GM21619 (cell line): ENCODE measurements around the gene DHRS11.

Experiments used
- ATAC-seq: cut with Tn5 transposase; IDR thresholded peaks from one replicate; pipeline ENCODE4 v1.9.1; 2021; ENCODE audit not compliant: unreplicated experiment

DHRS11 gene

DNA sequence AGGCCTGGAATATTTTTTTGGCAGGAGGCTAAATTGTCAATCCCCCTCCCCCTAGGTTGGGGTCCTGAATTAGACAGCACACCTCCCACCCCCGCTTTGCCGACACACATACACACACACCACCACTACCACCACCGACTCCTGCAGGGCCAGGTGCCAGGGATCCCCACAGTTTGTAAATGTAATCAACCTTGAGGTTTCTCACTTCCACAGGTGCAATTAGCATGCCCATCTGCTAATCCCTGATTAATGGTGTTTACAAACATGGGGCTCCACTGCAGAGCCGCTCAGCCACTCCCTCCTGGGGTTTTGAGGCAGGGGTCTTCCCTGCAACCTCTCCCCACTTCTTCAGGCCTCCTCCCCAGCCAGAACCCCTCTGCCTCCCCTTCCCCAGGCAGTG is 21.5 kb downstream of the DHRS11 start:
- ATAC-seq: no peak

DNA sequence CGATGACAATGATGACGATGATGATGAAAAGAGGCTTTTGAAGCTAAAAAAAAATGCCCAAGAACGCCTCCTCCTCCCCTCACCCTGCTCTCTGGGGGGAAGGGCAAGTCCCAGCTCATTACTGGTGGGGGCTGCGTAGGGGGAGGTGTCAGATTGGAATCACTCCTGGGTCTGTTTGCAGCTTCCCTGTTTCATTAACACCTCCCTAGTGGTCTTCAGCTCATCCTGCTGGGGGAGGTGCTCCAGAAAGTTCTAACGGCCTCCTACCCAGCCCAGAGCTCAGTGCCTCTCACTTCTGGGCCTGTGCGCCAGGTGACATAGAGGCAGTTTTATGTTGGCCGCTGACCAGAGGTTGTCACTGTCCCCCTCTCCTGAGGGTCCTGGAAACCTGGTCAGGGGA is 22.4 kb downstream of the DHRS11 start:
- no peak for ATAC-seq

GRCh38 chr17:36614933-36615332 is 23.3 kb downstream of the DHRS11 start:
- no peak for ATAC-seq

DNA sequence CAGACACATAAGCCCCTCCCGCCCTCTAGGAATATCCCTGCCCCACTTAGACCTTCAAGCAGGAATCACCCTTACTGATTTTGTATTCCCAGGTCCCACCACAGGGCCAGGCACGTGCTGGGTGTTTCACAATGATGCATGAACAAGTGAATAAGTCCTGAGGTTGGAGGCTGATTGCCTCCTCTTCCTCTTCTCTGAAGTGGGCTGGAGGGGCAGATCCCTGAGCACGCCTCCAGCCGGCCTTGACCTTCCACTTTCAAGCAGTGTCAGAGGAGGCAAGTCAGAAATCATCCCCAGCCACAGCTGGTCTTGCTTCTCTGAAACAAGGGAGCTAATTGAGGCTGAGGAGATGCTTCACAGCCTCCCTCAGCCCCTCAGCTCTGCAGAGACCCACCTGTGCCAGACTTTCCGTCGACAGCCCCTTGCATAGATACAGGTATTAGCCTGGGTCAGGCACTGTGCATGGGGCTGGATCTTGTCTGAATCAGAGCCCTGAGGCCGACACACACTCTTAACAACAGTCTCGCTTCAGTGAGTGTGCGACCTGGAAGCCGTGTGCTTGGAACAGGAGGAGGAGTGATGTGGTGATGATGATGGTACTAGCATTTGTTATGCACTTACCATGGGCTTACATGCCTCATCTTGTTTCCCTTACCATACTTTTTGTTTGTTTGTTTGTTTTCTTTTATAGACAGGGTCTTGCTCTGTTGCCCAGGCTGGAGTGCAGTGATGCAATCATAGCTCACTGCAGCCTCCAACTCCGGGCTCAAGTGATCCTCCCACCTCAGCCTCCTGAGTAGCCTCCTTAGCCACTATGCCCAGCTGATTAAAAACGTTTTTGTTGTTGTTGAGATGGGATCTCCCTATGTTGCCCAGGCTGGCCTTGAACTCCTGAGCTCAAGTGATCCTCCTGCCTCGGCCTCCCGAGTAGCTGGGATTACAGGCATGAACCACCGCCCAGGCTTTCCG is 24.7 kb downstream of the DHRS11 start:
- ATAC-seq: no peak

GRCh38 chr17:36617773-36618172 is 26.1 kb downstream of the DHRS11 start:
- no peak for ATAC-seq

GRCh38 chr17:36623281-36623680 is 31.6 kb downstream of the DHRS11 start:
- ATAC-seq: no peak

DNA sequence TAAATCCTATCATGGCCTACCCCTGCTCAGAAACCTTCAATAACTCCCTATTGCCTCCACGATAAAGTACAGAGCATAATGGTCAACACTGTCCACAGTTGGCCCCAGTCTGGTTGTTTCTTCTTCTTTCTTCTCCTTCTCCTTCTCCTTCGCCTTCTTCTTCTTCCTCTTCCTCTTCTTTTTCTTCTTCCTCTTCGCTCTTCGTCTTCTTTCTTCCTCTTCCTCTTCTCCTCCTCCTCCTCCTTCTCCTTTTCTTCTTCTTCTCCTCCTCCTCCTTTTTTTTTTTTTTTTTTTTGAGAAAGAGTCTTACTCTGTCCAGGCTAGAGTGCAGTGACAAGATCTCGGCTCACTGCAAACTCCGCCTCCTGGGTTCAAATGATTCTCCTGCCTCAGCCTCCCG is 33.5 kb downstream of the DHRS11 start:
- no peak for ATAC-seq

GRCh38 chr17:36627101-36627500 is 35.4 kb downstream of the DHRS11 start:
- no peak for ATAC-seq

DNA sequence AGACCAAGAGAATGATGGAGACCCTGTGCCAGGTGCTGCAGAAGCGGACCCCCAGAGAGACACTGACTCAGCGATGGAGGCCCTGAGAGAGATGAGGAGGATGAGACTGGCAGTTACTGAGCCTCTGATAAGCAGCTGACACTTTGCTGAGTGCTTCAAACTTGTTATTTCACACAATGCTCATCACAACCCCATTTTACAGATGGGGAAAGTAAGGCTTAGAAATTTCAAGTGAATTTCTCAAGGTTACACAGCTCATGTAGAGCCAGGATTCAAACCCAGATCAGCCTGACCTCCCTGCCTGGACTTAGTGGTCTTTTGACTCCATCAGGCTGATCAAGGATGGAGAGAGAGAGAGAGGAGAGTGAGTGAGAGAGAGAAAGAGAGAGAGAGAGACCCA is 36.9 kb downstream of the DHRS11 start:
- no peak for ATAC-seq

GRCh38 chr17:36629252-36629847 is 37.7 kb downstream of the DHRS11 start:
- no peak for ATAC-seq

GRCh38 chr17:36629970-36630502 is 38.4 kb downstream of the DHRS11 start:
- ATAC-seq: no peak

DNA sequence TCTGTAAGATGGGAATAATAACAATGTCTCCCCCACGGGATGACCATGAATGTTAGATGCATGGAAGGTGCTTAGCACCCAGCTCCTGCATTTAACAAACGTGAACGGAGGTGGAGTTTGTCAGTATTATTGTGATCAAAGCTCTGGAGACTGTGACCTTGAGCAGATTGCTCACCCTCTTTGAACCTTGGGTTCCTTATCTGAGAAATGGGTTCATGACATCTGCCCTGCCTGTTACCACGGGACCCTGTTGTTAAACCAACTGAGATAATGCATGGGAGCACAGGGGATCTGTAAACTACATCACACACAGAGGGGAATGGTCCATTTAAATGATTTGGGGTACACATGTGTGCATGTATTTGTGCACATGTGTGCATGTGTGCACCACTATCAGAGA is 39.3 kb downstream of the DHRS11 start:
- no peak for ATAC-seq

- ATAC-seq: no peak
These were observed 41.5 kb downstream of the DHRS11 start for GRCh38 chr17:36632916-36633771.

- no peak for ATAC-seq
These were observed 48.7 kb downstream of the DHRS11 start for GRCh38 chr17:36640346-36640745.

DNA sequence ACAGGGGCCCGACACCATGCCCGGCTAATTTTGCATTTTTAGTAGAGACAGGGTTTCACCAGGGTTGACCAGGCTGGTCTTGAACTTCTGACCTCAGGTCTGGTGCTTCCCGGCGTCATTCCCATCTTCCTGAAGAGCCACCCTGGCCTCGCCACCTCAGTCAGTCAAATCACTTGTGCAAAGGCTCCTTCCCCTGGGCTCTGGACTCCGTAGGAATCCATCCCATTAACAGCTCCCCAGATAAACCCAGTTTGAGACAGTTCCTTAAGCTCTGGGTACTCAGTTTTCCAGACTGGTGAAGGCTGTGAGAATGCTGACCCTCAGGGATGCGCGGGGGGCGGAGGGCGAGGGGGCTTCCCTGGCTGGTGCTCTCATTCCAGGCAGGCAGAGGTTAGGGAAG is 49.2 kb downstream of the DHRS11 start:
- ATAC-seq: no peak

- ATAC-seq: no peak
These were observed 49.7 kb downstream of the DHRS11 start for GRCh38 chr17:36641331-36641876.

- ATAC-seq: no peak
These were observed 50.5 kb downstream of the DHRS11 start for GRCh38 chr17:36641877-36642845.

GRCh38 chr17:36643086-36643685 is 51.5 kb downstream of the DHRS11 start:
- no peak for ATAC-seq

GRCh38 chr17:36645422-36645821 is 53.7 kb downstream of the DHRS11 start:
- no peak for ATAC-seq
